ENCODE measurements around the gene TNMD. TPM values are rescaled to one million over a fixed set of nuclear protein-coding genes. Genes with fewer than 3 reads are reported as not detected.

Gene TNMD
- total and polyA plus RNA-seq, 2 donors (not counting 3 experiments of a cell fraction or from before 2014, with no cell fraction given), result not detected

GRCh38 chrX:100615005-100615404 lies 30.3 kb downstream of the TNMD start:
- H3K79me2 ChIP-seq (ENCODE audit: control insufficient read depth, insufficient read depth, low read length), result no peaks in the 10 kb centered on the region
- ChIA-PET CTCF (interaction anchor here (0.7 to 2.7 kb wide), 26 partner anchors 8 to 168 kb away, joined by 3 to 33 read pairs (median 4); partner anchors contain the start of gene TSPAN6), POLR2A (interaction anchor here (0.6 to 1.4 kb wide), 2 partner anchors 22 to 44 kb away, joined by 3 to 7 read pairs; partner anchors contain the start of gene TSPAN6)
- no peaks in the 10 kb centered on the region for H3K36me3 ChIP-seq (ENCODE audit: control insufficient read depth in 2 of 2, extremely low read depth in 1 of 2, insufficient read depth in 2 of 2, low read length in 2 of 2)
- TF ChIP-seq GATA2 (IDR thresholded peaks at IDR 0.05; ENCODE audit: insufficient read depth, insufficient read length, low read depth, low read length) (no peak), CTCF (IDR thresholded peaks at IDR 0.05; ENCODE audit: extremely low read depth in 1 of 2, insufficient read depth in 1 of 2, low read depth in 1 of 2, low read length in 2 of 2) (peak; percentile 46 to 60)
- peak overlapping the region; percentile 16 for H2AFZ ChIP-seq (ENCODE audit: low read depth, low read length)
- H3K4me1 ChIP-seq (ENCODE audit: control insufficient read depth, extremely low read depth, insufficient read depth, low read length), result peaks cover 2% of the 10 kb centered on the region
- dilution Hi-C loops (cut with MboI; ENCODE audit: extremely low pct_ligation_motif_present, low sequenced_read_pairs) (no loop called here), intact Hi-C loops (cut with micrococcal nuclease) (loop anchor here (1.0 to 5.0 kb wide), 4 partner anchors 22 to 153 kb away; partner anchors contain the start of gene TSPAN6)
- H4K20me1 ChIP-seq (replicated peaks; ENCODE audit: control insufficient read depth, extremely low read depth, insufficient read depth, low read length), result no peaks in the 10 kb centered on the region
- H3K9me3 ChIP-seq (replicated peaks; ENCODE audit: control insufficient read depth, insufficient read depth, low read length), result no peaks in the 10 kb centered on the region
- no TSS peak for BruUV-seq (replicated peaks)
- no peak overlapping the region for H3K4me3 ChIP-seq (replicated peaks in 1 of 3; ENCODE audit: insufficient read depth in 1 of 3, low read depth in 1 of 3, low read length in 3 of 3)
- H3K9me1 ChIP-seq (replicated peaks; ENCODE audit: control insufficient read depth, extremely low read depth, insufficient read depth, low read length), result no peaks in the 10 kb centered on the region
- FAIRE-seq, result peak; percentile 78
- H3K9ac ChIP-seq (replicated peaks; ENCODE audit: extremely low read depth, insufficient read depth, low read length), result no peak overlapping the region
- no peaks in the 10 kb centered on the region for H3K27me3 ChIP-seq (ENCODE audit: control insufficient read depth in 2 of 2, insufficient read depth in 2 of 2, low read length in 2 of 2)
- H3K27ac ChIP-seq (ENCODE audit: insufficient read depth, low read depth, low read length), result no peak overlapping the region
- no peak overlapping the region for H3K4me2 ChIP-seq (ENCODE audit: insufficient read depth, low read length)
- DNase-seq (ENCODE audit: low read depth, low spot score), result peak; percentile 74

- no peaks in the 10 kb centered on the region for H3K27me3 ChIP-seq (ENCODE audit: control insufficient read depth in 2 of 2, insufficient read depth in 2 of 2, low read length in 2 of 2)
- H3K4me1 ChIP-seq (ENCODE audit: control insufficient read depth, extremely low read depth, insufficient read depth, low read length), result no peaks in the 10 kb centered on the region
- H3K36me3 ChIP-seq (ENCODE audit: control insufficient read depth in 2 of 2, extremely low read depth in 1 of 2, insufficient read depth in 2 of 2, low read length in 2 of 2), result no peaks in the 10 kb centered on the region
- FAIRE-seq (no peak), DNase-seq (ENCODE audit: low read depth, low spot score) (no peak)
- no peak for TF ChIP-seq EZH2 (IDR thresholded peaks at IDR 0.05; ENCODE audit: borderline replicate concordance, low read depth, low read length, severe bottlenecking)
- TF ChIP-seq CTCF (IDR thresholded peaks at IDR 0.05; ENCODE audit: extremely low read depth in 1 of 2, insufficient read depth in 1 of 2, low read depth in 1 of 2, low read length in 2 of 2), result no peak
- TF ChIP-seq POLR2A (IDR thresholded peaks at IDR 0.05; ENCODE audit: low read depth, low read length), result no peak
- no peak for TF ChIP-seq MAX (IDR thresholded peaks at IDR 0.05; ENCODE audit: insufficient read depth, insufficient read length)
- no peak for TF ChIP-seq GATA2 (IDR thresholded peaks at IDR 0.05; ENCODE audit: insufficient read depth, insufficient read length, low read depth, low read length)
- no peak for TF ChIP-seq JUN (IDR thresholded peaks at IDR 0.05; ENCODE audit: borderline replicate concordance, insufficient read depth, insufficient read length, low read depth)
- TF ChIP-seq POLR2AphosphoS5 (IDR thresholded peaks at IDR 0.05; ENCODE audit: insufficient read depth, low read depth, low read length), result no peak
- TF ChIP-seq FOS (IDR thresholded peaks at IDR 0.05; ENCODE audit: borderline replicate concordance, insufficient read depth, low read length), result no peak
- TF ChIP-seq MYC (IDR thresholded peaks at IDR 0.05; ENCODE audit: low read depth, low read length), result no peak
- H3K9me3 ChIP-seq (replicated peaks; ENCODE audit: control insufficient read depth, insufficient read depth, low read length), result no peaks in the 10 kb centered on the region
- no peak overlapping the region for H3K27ac ChIP-seq (ENCODE audit: insufficient read depth, low read depth, low read length)
- H2AFZ ChIP-seq (ENCODE audit: low read depth, low read length), result no peak overlapping the region
- POLR2A ChIA-PET, result no interaction called here
- H3K4me3 ChIP-seq (replicated peaks in 1 of 3; ENCODE audit: insufficient read depth in 1 of 3, low read depth in 1 of 3, low read length in 3 of 3), result no peak overlapping the region
- H3K9ac ChIP-seq (replicated peaks; ENCODE audit: extremely low read depth, insufficient read depth, low read length), result no peak overlapping the region
- intact Hi-C loops (cut with micrococcal nuclease), result no loop called here
- H3K9me1 ChIP-seq (replicated peaks; ENCODE audit: control insufficient read depth, extremely low read depth, insufficient read depth, low read length), result no peaks in the 10 kb centered on the region
- dilution Hi-C loops (cut with MboI; ENCODE audit: extremely low pct_ligation_motif_present, low sequenced_read_pairs), result no loop called here
- no TSS peak for BruUV-seq (replicated peaks)
- no peaks in the 10 kb centered on the region for H3K79me2 ChIP-seq (ENCODE audit: control insufficient read depth, insufficient read depth, low read length)
- CTCF ChIA-PET, result interaction anchor here (0.8 kb wide), 1 partner anchor 65 kb away, joined by 3 read pairs; no protein-coding TSS in a partner anchor
- H3K4me2 ChIP-seq (ENCODE audit: insufficient read depth, low read length), result no peak overlapping the region
- H4K20me1 ChIP-seq (replicated peaks; ENCODE audit: control insufficient read depth, extremely low read depth, insufficient read depth, low read length), result no peaks in the 10 kb centered on the region
These were observed 38.3 kb downstream of the TNMD start for GRCh38 chrX:100623001-100623400.
